Measurements from ENCODE around the gene ATG7.
"Not testable (repeated sequence)": the region's sequence is repeated elsewhere in the genome, so short reads cannot be mapped to it uniquely, and the experiment has no call there.

ATG7 gene

DNA sequence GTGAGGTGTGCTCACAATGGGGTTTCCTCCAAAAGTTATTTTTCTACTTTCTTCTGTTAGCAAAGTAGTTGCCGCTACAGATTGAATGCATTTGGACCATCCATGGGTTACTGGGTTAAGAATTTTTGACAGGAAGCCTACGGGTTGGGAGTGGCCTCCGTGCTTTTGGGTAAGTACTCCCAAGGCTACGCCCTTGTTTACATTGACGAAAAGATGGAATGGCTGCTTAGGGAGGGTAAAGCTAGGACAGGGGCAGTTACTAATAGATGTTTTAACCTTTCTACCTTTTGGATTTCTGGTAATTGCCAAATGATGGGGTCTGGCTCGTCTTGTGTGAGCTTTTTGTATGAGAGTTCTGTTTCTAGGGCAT is 20.4 kb upstream of the ATG7 start:
- no peak for DNase-seq (ENCODE audit: low read depth in 3 of 3, low spot score in 1 of 3)

GRCh38 chr3:11254876-11255275 is 17.3 kb upstream of the ATG7 start:
- DNase-seq (ENCODE audit: low read depth in 3 of 3, low spot score in 1 of 3) = no peak

DNA sequence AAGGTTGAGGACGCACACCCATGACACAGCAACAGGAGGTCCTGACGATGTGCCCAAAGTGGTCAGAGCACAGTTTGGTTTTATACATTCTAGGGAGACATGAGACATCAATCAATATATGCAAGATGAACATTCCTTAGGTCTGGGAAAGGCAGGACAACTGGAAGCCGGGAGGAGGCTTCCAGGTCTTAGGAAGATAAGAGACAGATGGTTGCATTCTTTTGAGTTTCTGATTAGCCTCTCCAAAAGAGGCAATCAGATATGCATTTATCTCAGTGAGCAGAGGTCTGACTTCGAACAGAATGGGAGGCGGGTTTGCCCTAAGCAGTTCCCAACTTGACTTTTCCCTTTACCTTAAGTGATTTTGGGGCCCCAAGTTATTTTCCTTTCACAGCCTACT is 16.7 kb upstream of the ATG7 start:
- not testable (repeated sequence) for DNase-seq (ENCODE audit: low read depth in 3 of 3, low spot score in 1 of 3)

GRCh38 chr3:11258958-11259357 is 13.2 kb upstream of the ATG7 start:
- DNase-seq (ENCODE audit: low read depth in 3 of 3, low spot score in 1 of 3) = no peak

- DNase-seq (ENCODE audit: low read depth in 3 of 3, low spot score in 1 of 3) = no peak
These were observed 11.7 kb upstream of the ATG7 start for GRCh38 chr3:11260460-11260859.

GRCh38 chr3:11269007-11269406 is 3.2 kb upstream of the ATG7 start:
- no peak for DNase-seq (ENCODE audit: low read depth in 3 of 3, low spot score in 1 of 3)

DNA sequence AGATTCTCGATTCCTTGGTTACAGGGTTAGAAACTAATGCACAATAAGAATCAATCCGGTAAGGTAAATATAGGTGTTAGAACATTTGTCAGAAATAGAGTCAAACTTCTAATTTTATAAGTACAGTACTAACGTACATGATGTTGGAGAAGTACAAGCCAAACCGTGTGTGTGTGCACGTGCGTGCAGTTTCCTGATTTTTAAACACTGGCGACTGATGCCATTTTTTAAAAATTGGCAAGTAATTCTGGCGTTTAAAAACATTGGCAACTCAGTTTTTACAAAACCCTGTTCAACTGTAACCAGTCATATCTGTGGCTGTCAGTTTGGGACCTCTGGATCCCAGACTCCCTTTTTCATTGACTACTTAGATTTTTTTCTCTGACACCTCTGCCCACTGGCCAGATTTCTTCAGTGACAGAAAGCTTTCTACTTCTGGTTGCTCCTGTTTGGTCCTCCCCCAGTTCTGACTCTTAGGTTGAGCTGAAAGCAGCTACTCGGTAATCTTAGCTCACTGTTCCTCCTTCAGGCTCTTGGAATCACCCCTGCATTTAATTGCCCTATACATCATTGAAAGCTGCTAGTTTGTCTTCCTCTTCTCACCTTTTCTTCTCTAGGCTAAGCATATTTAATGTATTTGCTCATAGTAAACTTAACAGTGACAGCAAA is 843 bp downstream of the ATG7 start:
- DNase-seq (ENCODE audit: low read depth in 3 of 3, low spot score in 1 of 3) = no peak

DNA sequence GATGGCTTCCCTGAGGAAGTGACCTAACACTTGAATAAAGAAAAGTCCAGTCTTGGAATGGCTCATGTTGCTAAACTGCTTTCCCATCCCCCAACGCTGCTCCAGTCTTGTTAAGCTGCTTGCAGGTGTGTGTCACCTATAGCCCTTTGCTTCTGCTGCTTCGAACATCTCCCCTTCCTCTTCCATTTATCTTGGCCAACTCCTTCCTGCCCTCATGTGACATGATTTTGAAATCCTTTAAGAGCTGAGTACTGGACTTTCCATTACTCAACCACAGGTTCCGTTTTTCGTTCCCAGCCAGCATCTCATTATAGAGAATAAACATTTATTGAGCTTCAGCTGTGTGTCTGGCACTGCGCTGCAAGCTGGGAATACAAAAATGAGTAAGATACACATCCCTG is 1.7 kb downstream of the ATG7 start:
- DNase-seq (ENCODE audit: low read depth in 3 of 3, low spot score in 1 of 3) = no peak

DNA sequence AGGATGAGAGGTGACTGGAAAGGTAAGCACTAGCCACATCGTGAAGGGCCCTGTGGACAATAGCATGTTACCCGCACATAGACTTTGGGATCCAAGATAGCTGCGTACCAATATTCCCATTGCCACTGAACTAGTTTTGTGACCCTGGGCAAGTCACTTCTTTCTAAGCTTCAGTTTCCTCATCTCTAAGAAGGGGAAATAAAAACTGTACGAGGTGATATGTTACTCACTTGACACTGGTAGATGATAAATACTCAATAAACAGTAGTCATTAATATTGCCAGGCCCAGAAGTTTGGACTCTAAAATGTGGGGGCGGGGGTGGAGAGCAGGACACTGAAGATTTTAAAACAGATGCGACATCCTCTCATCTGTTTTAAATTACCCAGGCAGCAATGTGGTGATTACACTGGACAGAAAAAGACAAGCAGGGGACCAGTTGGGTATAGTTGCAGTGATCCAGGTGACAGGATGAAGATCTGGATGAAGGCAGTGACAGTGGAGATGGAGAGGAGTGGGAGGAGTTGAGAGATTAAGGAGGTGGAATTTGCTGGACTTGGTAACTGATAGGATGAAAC is 2.5 kb downstream of the ATG7 start:
- DNase-seq (ENCODE audit: low read depth in 3 of 3, low spot score in 1 of 3) = no peak

GRCh38 chr3:11275926-11276325 is 3.7 kb downstream of the ATG7 start:
- DNase-seq (ENCODE audit: low read depth in 3 of 3, low spot score in 1 of 3) = no peak

DNA sequence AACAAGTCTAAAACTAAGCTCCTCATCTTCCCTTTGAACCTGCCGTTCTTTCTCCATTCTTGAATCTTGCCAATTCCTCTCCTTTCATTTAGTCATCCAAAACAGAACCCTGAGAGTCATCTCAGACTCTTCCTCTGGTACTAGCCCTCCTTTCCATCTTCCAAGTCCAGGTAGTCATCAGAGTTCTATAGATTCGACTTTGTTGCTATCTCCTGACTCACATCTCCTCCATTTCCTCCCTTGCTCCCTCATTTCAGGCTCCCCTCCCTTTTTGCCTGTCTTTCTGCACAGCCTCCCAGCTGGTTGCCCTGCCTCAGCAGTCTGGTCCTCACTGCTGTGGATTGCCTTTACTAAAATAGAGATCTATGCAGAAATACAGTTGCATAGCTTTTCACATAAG is 4.7 kb downstream of the ATG7 start:
- DNase-seq (ENCODE audit: low read depth in 3 of 3, low spot score in 1 of 3) = no peak

DNA sequence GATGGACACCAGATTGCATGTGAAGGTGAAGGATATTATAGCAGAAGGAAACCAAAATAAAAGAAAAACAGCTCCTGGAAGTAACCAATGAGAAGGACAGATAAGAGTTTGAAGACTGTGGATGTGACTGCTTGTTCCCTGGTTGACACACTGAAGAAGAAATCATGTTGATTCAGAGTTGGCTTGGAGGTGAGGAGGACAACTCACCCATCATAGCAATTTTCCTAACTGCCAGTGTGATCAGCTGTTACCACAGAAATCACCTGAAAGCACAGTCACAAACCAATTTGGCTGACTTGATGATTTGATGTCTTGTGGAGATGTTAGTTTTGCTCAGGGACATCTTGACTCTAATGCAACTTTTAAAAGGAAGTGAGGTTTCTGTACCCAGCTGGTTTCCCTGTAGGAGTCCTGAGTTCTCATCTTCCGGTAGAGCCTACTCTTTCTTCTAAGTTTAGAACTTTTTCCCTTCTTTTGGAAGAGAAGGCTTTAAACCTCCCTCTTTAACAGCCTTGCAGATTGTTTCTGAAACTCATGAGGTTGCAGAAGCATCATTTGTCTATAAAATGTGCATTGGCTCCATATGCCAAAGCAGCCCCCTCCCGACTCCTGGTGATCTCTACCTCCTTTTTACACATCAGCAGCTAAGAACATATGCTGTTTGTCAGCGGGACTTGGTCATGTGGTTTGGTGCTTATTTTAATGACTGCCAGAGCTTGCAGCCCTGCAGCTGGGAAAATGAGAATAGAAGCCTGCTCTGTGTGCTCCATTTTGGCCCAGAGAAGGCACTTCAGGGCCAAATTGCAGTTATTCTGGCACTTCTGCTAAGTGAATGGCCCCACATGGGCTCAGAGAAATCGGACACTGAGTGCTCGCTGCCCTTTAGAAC is 10.3 kb downstream of the ATG7 start:
- DNase-seq (ENCODE audit: low read depth in 3 of 3, low spot score in 1 of 3) = no peak

DNA sequence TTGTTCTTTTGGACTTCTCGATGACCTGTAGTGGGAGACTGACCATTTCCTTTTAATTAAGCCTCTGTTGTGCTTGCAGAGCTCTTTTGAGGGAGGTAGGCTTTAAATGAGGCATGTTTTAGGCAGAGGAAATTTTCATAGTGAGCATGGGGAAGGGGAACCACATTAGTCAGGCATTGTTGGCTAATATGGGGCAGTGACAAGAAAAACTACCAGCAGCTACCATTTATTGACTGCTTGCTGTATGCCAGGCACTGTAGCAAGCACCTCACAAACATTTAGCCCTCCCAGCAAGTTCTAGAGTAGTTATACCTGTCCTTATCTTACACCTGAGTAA is 10.9 kb downstream of the ATG7 start:
- no peak for DNase-seq (ENCODE audit: low read depth in 3 of 3, low spot score in 1 of 3)

DNA sequence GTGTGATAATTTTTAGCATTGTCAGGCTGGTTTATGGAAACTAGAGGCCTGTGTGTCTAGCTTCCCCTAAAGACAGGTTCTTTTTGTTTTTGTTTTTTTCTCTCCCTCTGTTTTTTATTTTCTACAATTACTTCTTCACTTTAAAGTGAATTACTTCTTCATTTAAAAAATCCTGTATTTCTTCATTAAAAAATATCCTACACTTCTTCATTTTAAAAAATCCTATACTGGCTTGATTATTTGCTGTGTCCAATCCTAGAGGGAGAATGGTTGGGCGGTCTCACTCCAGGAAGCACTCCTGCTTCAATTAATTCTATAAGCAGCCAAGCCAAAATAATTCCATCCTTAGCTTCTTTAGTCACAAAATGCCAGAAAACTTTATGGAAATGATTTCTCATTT is 11.8 kb downstream of the ATG7 start:
- no peak for DNase-seq (ENCODE audit: low read depth in 3 of 3, low spot score in 1 of 3)

GRCh38 chr3:11285471-11285870 is 13.3 kb downstream of the ATG7 start:
- no peak for DNase-seq (ENCODE audit: low read depth in 3 of 3, low spot score in 1 of 3)

DNA sequence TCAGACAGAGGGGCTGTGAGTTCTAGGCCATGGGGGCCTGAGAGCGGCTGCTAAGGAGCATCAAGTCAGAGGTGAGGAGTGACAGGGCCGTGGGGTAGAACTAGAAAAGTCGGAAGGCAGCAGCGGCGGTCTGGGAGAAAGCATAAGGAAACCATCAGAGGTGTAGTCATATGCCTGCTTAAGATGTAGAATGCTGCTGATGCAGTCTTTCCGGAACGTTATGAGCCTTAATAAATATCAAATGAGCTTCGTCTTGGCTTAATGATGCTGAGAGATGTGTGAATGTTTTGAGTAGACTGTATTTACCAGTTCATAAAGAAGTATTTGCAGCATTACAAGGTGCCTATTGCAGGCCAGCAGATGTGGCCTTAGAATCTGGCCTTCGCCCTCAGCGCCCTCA is 15.2 kb downstream of the ATG7 start:
- DNase-seq (ENCODE audit: low read depth in 3 of 3, low spot score in 1 of 3) = no peak

- no peak for DNase-seq (ENCODE audit: low read depth in 3 of 3, low spot score in 1 of 3)
These were observed 15.9 kb downstream of the ATG7 start for GRCh38 chr3:11288021-11288491.

GRCh38 chr3:11288786-11289637 is 16.8 kb downstream of the ATG7 start:
- no peak for DNase-seq (ENCODE audit: low read depth in 3 of 3, low spot score in 1 of 3)

DNA sequence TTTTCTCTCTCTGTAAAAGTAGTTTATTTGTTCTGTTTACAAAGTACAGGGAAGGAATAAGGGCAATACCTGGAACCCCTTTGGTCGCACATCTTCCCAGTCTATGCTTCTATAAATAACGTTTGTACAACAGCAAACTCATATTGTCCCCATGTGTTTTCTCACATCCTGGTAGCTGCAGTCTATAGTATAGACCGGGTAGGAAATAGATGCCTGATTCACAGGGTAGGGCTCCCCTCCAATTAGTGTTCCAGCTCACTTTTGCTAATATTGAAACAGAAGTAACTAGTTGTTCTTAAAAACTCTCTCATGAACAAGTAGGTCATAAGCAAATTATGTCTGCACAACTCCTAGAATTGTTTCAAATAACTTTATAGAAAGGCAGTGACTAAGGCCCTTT is 17.7 kb downstream of the ATG7 start:
- DNase-seq (ENCODE audit: low read depth in 3 of 3, low spot score in 1 of 3) = no peak

DNA sequence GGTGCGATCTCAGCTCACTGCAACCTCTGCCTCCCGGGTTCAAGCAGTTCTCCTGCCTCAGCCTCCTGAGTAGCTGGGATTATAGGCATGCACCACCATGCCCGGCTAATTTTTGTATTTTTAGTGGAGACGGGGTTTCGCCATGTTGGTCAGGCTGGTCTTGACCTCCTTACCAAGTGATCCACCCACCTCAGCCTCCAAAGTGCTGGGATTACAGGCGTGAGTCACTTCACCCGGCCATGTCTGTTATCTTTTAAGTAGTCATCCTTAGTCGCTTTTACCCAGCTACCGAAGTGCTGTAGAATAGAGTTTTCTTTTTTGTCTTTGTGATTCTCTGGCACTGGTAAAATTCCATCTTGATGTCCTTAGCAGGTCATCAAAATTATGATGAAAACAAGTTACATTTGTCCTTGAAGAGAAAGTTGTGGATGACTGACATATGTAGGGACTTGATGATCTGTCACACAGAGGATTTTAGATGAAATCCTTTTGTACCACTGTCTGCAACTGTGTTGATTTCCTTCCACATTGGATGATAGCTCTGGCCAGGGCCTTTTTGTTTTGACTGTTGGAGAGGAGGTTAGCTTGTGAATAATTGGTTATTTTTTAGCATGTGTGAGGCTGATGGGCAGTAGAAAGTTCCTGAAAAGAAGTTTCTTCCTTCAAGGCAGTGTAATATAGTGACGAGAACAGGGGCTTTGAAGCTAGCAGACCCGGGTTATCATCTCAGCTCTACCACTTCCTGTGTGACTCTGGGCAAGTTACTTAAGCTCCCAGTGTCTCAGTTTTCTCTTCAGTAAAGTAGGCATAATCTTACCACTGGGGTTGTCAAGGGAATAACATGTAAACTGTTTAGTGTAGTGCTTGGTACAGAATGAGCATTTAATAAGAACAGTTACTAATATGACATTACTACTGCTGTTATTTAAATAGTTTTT is 18.8 kb downstream of the ATG7 start:
- no peak for DNase-seq (ENCODE audit: low read depth in 3 of 3, low spot score in 1 of 3)
